ENCODE data around the gene MEGF6. TPM values are rescaled to one million over a fixed set of nuclear protein-coding genes. Genes with fewer than 3 reads are reported as not detected.

Gene MEGF6
- total RNA-seq, 1 donor from 2014 or later: 10.9 TPM

DNA sequence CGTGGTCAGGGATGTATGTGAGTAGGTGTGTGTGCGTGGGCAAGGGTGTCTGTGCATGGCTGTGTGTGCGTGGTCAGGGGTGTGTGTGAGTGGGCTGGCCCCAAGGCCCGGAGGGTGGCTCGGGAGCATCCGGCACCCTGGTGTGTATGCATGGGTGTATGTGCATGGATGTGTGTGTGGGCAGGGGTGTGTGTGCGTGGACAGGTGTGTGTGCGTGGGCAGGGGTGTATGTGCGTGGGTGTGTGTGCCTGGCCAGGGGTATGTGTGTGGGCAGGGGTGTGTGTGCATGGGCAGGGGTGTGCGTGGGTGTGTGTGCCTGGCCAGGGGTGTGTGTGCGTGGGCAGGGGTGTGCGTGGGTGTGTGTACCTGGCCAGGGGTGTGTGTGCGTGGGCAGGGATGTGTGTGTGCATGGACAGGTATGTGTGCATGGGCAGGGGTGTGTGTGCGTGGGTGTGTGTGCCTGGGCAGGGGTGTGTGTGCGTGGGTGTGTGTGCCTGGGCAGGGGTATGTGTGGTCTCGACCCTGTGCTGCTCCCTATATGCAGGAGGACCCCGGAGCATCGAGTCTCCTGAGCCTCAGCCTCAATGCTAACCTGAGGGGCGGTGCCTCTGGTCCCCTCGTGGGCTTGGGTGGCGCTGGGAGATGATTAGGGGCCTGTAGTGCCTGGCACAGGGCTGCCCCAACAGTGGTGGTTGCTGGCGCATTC is 140.5 kb downstream of the MEGF6 start:
- TF ChIP-seq, protein P1, sequence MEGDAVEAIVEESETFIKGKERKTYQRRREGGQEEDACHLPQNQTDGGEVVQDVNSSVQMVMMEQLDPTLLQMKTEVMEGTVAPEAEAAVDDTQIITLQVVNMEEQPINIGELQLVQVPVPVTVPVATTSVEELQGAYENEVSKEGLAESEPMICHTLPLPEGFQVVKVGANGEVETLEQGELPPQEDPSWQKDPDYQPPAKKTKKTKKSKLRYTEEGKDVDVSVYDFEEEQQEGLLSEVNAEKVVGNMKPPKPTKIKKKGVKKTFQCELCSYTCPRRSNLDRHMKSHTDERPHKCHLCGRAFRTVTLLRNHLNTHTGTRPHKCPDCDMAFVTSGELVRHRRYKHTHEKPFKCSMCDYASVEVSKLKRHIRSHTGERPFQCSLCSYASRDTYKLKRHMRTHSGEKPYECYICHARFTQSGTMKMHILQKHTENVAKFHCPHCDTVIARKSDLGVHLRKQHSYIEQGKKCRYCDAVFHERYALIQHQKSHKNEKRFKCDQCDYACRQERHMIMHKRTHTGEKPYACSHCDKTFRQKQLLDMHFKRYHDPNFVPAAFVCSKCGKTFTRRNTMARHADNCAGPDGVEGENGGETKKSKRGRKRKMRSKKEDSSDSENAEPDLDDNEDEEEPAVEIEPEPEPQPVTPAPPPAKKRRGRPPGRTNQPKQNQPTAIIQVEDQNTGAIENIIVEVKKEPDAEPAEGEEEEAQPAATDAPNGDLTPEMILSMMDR (IDR thresholded peaks at IDR 0.05): no peak
- DNase-seq (no peak), ATAC-seq (ENCODE audit: low read depth) (no peak)
- no peaks in the 10 kb centered on the region for H3K9me3 Mint-ChIP-seq
- no peaks in the 10 kb centered on the region for H3K36me3 Mint-ChIP-seq (ENCODE audit: low read depth)
- ChIA-PET CTCF (no interaction called here), POLR2A (no interaction called here)
- intact Hi-C loops (cut with micrococcal nuclease): no loop called here
- peaks cover 2% of the 10 kb centered on the region for H3K27me3 Mint-ChIP-seq
- H3K4me1 Mint-ChIP-seq: peaks cover 2% of the 10 kb centered on the region
- no peak overlapping the region for H3K27ac Mint-ChIP-seq
- H3K4me3 Mint-ChIP-seq: no peak overlapping the region

DNA sequence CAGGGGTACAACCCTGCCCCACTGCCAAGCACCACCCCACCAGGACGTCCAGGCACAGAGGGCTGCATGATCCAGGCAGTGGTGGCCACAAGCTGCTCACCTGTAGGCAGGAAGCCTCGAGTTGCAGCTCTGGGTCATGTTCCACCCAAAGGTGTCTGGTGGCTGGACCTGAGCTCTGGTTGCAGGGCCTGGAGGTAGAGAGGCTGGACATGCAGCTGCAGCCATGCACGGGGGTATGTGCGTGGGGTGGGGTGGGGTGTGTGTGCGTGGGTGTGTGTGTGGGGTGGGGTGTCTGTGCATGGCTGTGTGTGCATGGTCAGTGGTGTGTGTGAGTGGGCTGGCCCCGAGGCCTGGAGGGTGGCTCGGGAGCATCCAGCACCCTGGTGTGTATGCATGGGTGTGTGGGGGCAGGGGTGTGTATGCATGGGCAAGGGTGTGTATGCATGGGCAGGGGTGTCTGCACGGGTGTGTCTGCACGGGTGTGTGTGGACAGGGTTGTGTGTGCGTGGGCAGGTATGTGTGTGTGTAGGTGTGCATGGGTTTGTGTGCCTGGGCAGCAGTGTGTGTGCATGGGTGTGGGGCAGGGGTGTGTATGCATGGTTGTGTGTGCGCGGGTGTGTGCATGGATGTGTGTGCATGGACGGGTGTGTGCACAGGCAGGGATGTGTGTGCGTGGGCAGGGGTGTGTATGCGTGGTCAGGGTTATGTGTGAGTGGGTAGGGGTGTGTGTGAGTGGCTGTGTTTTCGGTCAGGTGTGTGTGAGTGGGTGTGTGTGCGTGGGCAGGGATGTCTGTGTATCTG is 141.3 kb downstream of the MEGF6 start:
- TF ChIP-seq, protein P1 (IDR thresholded peaks at IDR 0.05): no peak
- no peak overlapping the region for H3K27ac Mint-ChIP-seq
- CTCF ChIA-PET: no interaction called here

DNA sequence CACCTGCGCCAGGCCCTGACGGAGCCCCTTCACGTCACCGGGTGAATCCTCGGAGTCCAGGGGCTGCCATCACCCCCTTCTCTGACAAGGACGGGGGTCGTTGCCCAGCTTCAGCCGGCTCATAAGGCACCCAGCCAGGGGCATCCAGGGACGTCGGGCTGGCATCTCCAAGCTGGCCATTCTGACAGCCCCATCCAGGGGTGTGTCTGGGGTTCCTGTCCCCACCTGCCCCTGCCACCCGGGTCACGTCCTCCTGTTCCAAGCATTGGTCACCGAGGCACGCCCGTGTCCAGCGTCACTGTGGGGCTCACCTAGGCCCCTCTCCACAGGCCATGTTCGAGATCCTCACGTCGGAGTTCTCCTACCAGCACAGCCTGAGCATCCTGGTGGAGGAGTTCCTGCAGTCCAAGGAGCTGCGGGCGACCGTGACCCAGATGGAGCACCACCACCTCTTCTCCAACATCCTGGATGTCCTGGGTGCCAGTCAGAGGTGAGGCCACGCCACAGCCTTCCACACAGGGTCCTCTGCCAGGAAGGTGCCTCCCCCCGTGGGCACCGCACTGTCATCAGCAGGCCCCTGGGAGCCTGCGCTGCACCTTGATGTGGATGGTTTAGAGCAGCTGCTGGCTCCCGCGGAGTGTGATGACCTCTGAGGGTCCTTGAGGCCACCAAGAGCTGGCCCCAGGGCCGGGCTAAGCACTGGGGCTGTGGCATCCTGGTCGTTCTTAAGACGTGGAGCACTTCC is 142.0 kb downstream of the MEGF6 start:
- Mint-ChIP-seq H3K27me3 (peaks cover 4% of the 10 kb centered on the region), H3K4me1 (peaks cover 3% of the 10 kb centered on the region), H3K27ac (no peak overlapping the region), H3K4me3 (no peak overlapping the region), H3K36me3 (ENCODE audit: low read depth) (no peaks in the 10 kb centered on the region), H3K9me3 (no peaks in the 10 kb centered on the region)
- intact Hi-C loops (cut with micrococcal nuclease): no loop called here
- TF ChIP-seq, protein P1 (IDR thresholded peaks at IDR 0.05): no peak
- ChIA-PET POLR2A (no interaction called here), CTCF (no interaction called here)
- DNase-seq (no peak), ATAC-seq (ENCODE audit: low read depth) (no peak)

More for the DNA sequence above, 141.3 kb downstream of the MEGF6 start:
- no peaks in the 10 kb centered on the region for H3K9me3 Mint-ChIP-seq
- DNase-seq (no peak), ATAC-seq (ENCODE audit: low read depth) (no peak)
- no peaks in the 10 kb centered on the region for H3K36me3 Mint-ChIP-seq (ENCODE audit: low read depth)
- no peak overlapping the region for H3K4me3 Mint-ChIP-seq
- H3K27me3 Mint-ChIP-seq: peaks cover 4% of the 10 kb centered on the region
- intact Hi-C loops (cut with micrococcal nuclease): no loop called here
- POLR2A ChIA-PET: no interaction called here
- peaks cover 3% of the 10 kb centered on the region for H3K4me1 Mint-ChIP-seq

DNA sequence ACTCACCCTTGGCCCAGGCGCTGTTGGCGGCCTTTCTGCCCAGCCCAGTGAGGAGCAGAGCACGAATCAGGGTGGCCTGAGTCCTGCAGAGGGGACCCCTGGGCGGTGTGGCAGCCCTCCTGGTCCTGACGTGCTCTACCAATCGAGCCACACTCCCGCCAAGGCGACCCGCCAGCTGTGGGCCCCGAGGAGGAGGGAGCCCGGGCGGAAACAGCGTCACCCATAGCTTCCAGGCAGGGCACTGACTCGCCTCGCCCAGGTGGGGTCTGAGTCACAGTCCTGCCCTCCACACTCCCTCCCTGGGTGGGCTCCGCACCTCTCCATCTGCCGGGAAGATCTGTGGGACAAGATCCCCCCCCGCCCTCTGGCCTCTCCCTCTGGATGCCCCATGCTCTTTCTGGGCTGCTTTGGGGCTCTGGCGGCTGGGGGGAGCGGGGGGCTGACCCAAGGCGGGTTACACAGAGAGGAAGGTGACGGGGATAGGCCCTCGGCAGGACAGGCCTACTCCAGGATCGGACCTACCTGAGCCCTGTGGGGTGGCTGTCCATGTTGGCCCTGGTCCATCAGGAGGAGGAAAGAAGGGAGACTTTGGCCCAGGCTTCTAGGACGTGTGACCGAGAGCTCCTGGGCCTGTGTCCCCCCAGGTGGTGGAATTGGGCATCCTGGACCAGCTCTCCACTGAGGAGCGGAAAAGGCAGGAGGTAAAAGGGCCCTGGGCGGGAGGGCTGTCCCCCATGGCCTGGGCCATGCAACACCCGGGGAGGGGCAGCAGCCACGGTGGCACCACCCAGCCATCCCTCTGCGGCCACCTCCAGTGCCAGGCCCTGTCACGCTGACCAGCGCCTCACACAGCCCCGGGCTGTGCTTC is 142.8 kb downstream of the MEGF6 start:
- no peak for DNase-seq
- H3K27ac Mint-ChIP-seq: no peak overlapping the region
- intact Hi-C loops (cut with micrococcal nuclease): no loop called here
- H3K4me1 Mint-ChIP-seq: peaks cover 3% of the 10 kb centered on the region
- no peak overlapping the region for H3K4me3 Mint-ChIP-seq
- TF ChIP-seq, protein P1 (IDR thresholded peaks at IDR 0.05): no peak
- CTCF ChIA-PET: no interaction called here
- POLR2A ChIA-PET: no interaction called here
- no peaks in the 10 kb centered on the region for H3K9me3 Mint-ChIP-seq
- H3K36me3 Mint-ChIP-seq (ENCODE audit: low read depth): no peaks in the 10 kb centered on the region
- peaks cover 4% of the 10 kb centered on the region for H3K27me3 Mint-ChIP-seq
- ATAC-seq (ENCODE audit: low read depth): no peak

Measured in activated B cell treated with CpG ODN at 0.5 μM for 24 hours (primary cell).